DMS53 treated with DMSO at 0.1 percent for 48 hours (cell line): ENCODE measurements around the gene CCDC32.
A peak's percentile ranks its signal among the peaks of the same experiment; 100 is the strongest.

Experiments
- DNase-seq: peaks from one replicate; lab custom pipeline; 2025; ENCODE audit not compliant: unreplicated experiment; lab: John Stamatoyannopoulos, UW

CCDC32 gene

GRCh38 chr15:40567111-40567510, 2.3 kb upstream of the CCDC32 start:
- peak; percentile 15 for DNase-seq

DNA sequence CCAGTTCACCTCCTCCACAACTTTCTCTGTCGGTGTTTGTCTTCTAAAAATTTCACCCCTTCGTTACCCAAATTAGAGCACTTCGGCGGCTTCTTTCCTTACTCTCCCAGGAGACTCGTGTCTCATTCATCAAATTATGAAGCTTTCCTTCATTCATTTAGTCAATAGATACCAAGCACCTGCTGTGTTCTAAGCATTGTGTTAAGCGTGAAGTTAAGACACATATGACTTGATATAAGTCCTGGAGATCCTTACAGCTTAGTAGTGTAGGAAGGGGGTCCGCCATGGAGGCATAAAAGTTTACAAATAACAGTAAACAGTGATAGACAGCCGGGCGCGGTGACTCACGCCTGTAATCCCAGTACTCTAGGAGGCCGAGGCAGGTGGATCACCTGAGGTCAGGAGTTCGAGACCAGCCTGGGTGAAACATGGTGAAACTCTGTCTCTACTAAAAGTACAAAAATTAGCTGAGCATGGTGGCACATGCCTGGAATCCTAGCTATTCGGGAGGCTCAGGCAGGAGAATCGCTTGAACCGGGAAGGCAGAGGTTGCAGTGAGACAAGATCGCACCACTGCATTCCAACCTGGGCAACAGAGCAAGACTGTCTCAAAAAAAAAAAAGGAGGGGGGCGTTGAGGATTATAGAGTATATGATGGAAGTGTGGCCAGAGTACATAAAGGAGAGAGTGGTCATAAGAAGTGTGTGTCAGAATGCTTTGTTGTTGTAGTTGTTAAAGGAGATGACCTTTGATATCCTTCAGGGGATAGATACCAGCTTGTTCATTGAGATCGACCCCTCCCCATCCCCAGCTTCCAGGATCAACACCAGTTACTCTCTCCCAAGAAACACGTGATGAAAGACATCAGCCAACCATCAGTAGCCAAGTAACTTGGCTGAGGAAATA, 744 bp upstream of the CCDC32 start:
- peak; percentile 53 for DNase-seq

GRCh38 chr15:40563426-40563825, 1.4 kb downstream of the CCDC32 start:
- no peak for DNase-seq

GRCh38 chr15:40562691-40563090, 2.2 kb downstream of the CCDC32 start:
- DNase-seq: no peak

DNA sequence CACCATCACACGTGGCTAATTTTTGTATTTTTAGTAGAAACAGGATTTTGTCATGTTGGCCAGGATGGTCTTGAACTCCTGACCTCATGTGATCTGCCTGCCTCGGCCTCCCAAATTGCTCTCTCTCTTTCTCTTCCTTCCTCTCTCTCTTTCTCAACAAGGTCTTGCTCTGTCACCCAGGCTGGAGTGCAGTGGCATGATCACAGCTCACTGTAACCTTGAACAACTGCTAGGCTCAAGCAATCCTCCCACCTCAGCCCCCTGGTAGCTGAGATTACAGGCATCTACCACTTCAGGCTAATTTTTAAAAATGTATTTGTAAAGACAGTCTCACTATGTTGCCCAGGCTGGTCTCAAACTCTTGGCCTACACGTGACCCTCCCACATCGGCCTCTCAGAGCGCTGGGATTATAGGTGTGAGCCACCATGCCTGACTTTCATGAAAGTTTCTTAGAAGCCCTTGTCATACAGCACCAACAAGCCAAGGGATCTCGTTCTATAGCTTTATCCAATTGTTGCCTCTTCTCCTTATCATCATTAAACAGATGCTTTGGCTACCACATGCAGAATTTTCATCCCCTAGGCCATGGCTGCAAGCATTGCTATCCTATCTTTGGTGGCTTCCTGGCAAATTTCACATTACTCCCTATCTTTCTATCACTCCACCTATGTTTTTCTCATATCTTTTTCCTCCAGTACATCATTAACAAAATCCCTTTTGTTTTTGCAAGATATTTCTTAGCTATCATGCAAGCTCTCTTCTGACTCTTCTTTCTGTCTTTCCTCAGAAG, 5.7 kb downstream of the CCDC32 start:
- DNase-seq: no peak

GRCh38 chr15:40555876-40556275, 9.0 kb downstream of the CCDC32 start:
- DNase-seq: no peak

DNA sequence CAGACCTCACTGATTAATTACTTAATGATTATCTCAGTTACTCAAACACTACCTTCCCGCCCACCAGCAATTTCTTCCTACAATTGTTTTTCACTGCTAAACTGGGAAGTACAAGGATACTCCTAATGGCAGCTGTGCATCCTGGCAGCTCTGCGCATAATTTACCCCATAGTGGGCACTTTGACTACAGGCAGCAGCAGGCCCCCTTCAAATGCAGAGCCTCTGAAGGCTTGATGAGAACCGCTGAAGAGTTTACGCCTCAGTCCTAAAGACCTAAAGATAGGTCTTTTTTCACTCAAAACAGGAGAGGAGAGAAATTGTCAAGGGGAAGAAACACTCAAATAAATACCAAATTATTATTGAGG, 10.7 kb downstream of the CCDC32 start:
- no peak for DNase-seq

- DNase-seq: no peak
Measured at GRCh38 chr15:40550341-40551037, 14.4 kb downstream of the CCDC32 start.

DNA sequence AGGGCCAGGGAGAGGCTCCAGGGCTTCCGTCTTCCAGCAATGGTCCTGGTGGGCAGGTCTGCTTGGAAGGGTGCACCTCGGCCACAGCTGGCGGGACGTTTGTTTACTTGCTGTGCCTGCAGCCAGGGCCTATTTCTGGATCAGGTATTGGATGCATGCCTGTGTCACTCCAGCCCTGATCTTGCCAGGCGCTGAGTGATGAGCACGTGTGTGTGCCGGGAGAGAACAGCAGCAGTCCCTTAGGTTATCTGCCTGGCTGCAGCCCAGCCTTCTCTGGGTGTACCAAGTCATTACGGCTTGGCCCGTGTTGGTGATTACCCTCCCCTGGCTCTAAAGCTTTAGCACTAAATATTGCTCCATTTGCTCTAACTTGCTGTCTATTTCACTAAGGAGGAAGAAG, 14.9 kb downstream of the CCDC32 start:
- no peak for DNase-seq

DNA sequence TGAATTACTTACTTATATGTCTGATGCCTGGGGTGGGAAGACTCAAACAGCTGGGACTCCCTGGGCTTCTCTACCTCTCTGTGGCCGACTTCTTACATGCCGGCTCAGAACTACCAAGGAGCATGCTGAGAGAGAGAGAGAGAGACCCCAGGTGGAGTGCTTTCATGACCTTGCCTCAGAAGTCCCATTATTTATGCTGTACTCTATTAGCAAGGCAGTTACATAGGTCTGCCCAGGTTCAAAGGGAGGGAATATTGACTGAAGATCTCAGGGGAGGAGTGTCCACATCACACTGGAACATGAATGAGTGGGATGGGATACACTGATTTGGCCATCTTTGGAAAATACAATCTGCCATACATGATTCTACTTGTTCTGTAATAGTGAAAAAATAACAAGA, 16.2 kb downstream of the CCDC32 start:
- no peak for DNase-seq

- DNase-seq: no peak
Measured at GRCh38 chr15:40545457-40545856, 19.4 kb downstream of the CCDC32 start.

DNA sequence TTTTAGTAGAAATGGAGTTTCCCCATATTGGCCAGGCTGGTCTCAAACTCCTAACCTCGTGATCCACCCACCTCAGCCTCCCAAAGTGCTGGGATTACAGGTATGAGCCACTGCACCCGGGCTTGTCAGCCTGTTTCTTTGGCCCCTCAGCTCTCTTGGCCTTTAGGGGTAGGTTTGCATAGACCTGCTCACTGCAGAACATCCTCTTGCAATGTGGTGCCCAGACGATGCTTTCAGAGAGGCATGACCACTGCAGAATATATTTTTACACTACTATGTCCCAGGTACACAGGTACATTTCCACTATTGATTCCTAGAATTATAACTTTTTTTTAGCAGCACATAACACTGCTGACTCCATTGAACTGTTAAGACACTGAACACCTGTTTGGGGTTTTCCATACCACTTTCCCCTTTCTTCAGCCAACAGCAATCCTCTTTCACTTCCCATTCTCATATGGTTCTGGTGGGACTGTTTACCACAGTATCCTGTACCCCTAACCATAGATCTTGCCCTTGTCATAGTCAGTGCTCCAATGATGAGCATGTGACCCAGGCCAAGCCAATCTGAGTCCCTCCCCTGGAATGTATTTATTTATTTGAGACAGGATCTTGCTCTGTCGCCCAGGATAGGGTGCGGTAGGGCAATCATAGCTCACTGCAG, 21.1 kb downstream of the CCDC32 start:
- DNase-seq: no peak

GRCh38 chr15:40543082-40543481, 21.8 kb downstream of the CCDC32 start:
- no peak for DNase-seq

GRCh38 chr15:40538976-40539375, 25.9 kb downstream of the CCDC32 start:
- DNase-seq: no peak

DNA sequence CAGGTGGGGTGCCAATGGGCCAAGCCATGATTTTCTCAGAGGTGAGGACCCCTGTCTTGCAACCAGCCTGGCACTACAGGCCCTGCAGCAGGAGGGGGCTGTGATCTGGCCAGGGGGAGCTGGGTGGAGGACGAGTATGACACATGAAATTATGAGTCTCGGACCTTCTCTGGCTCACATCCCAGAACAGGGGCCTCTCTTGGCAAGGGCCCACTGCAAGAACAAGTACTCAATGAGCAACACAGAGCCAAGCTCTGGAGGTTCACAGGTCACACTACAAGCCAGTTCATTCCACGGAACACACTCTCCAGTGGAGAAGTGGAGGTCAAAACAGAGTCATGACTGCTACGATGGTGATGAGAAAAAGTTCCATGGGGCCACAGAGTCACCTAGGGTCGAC, 28.3 kb downstream of the CCDC32 start:
- DNase-seq: no peak

DNA sequence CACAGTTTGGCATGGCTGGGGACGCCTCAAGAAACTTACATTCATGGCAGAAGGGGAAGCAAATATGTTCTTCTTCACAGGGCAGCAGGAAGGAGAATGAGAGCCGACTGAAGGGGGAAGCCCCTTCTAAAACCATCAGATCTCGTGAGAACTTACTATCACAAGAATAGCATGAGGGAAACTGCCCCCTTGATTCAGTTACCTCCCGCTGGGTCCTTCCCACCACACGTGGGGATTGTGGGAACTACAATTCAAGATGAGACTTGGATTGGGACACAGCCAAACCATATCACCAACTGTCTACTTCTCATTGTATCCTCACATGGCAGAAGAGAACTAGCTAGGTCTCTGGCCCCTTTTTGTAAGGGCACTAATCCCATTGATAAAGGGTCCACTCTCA, 30.5 kb downstream of the CCDC32 start:
- DNase-seq: no peak

DNA sequence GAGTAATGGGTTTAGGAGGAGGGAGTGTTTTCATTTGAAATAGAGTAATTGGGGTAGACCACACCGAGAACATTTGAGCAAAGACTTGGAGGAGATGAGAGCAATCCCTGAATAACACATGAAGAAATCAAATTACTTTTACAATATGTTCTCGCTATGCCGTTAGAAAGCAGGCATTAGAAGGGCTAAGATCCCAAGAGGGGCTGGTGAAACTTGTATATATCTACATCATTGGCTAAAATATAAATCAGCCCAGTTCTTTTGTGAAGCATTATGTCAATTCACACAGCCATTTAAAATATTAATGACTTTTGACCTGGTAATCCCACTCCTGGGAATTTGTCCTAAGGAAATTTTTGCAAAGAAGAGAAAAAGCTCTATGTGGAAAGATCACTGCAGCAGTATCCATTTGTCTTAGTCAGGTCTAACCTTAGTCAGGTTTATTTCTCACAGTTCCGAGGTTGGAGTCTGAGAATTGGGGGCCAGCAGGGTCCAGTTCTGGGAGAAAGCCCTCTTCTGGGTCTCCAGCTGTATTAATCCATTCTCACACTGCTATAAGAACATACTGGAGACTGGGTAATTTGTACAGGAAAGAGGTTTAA, 31.0 kb downstream of the CCDC32 start:
- no peak for DNase-seq

DNA sequence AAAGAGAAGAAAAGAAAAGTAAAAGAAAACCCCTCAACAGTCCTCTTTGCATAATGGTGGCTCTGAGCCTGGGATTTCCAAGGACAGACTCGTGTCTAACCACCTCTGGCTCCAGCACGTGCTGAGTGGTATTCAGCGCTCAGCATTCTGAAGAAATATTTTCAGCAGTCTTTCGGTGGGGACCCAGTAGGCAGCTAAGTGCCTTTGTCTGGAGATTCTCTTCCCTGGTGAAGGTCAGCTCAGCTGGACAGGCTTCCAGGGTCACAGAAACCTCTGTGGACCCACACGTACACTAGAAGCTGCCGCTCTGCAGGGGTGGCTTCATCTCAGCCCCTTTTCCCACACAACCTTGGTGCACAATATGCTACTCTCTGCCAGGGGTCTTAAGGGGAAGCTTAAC, 36.0 kb downstream of the CCDC32 start:
- DNase-seq: no peak

GRCh38 chr15:40525855-40526254, 39.0 kb downstream of the CCDC32 start:
- DNase-seq: no peak

DNA sequence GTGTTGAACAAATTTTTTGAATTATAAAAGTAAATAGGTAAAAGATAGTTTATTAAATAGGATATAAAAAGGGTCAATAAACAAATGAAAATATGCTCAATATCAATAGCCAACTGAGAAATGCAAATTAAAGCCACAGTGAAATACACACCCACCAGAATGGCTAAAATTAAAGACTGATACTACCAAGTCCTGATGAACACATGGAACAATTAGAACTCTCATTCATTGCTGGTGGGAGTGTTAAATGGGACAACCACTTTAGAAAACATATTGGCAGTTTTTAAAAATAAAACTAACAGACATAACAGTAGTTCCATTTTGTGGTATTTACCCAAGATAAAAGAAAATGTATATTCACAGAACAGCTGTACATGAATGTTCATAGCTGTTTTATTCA, 41.2 kb downstream of the CCDC32 start:
- DNase-seq: no peak

DNA sequence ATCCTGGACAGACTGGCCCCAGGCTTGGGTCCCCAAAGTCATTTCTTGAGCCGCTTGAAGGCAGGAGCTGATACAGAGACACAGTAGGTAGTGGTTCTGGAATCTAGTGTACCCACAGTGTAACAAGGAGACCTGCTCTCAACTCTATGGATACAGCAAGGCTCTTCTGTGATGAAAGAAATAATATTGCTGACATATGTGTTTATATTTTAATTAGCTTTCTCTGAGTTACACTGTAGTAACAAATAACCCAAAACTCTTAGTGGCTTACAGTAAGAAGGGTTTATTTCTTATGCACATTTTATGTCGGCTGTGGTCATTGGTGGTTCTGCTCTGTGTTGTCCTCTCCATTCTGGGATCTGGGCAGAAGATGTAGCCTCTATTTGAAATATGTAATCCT, 48.5 kb downstream of the CCDC32 start:
- no peak for DNase-seq
